Transverse colon (tissue), 4 donors: ENCODE data around the gene PHF21B. TPM values are rescaled to one million over a fixed set of nuclear protein-coding genes. Genes with fewer than 3 reads are reported as not detected.

ENCODE experiments used
- DNase-seq: peaks from one replicate; pipeline ENCODE4 v3.0.0-alpha.2; 2019
- H3K27ac ChIP-seq, 4 donors: fragments of 200-600 bp; sonication (generic); 2 replicates each; pipeline ENCODE4 v1.5.1; 2016 to 2018; ENCODE audit warnings: inconsistent platforms in 4 of 4
- H3K27me3 ChIP-seq: fragments of 200-600 bp; sonication (generic); 2 replicates; pipeline ENCODE4 v1.5.1; 2017; ENCODE audit warnings: inconsistent platforms
- H3K36me3 ChIP-seq, 4 donors: fragments of 200-600 bp; sonication (generic); 2 replicates each; pipeline ENCODE4 v1.5.1; 2017 to 2019; ENCODE audit warnings: inconsistent platforms in 4 of 4
- H3K4me1 ChIP-seq, 4 donors: fragments of 200-600 bp; sonication (generic); 2 replicates each; pipeline ENCODE4 v1.5.1; 2017 to 2020; ENCODE audit warnings: inconsistent platforms in 4 of 4
- H3K4me3 ChIP-seq, 4 donors: fragments of 200-600 bp; sonication (generic); 1 replicate in 1 of 4; 2 replicates in 3 of 4; pipeline versions ENCODE4 v1.5.1 to v1.6.1; 2017 to 2019; ENCODE audit warnings: inconsistent platforms in 4 of 4
- H3K9me3 ChIP-seq, 2 donors: fragments of 200-600 bp; sonication (generic); 2 replicates each; pipeline ENCODE4 v1.5.1; 2017 to 2019; ENCODE audit warnings: inconsistent platforms in 2 of 2
- CTCF ChIP-seq, 5 experiments: fragments of 200-600 bp in 3 of 5; fragments of 450-650 bp in 2 of 5; sonication (generic) in 3 of 5; IDR thresholded peaks; 1 replicate in 2 of 5; 2 replicates in 3 of 5; pipeline ENCODE4 v1.5.1; 2016 to 2017; ENCODE audit warnings: antibody characterized with exemption in 5 of 5, inconsistent platforms in 3 of 5, mild to moderate bottlenecking in 2 of 5, moderate library complexity in 1 of 5
- EP300 ChIP-seq: sonication (generic); formaldehyde crosslinking; IDR thresholded peaks from one replicate; pipeline ENCODE4 v1.6.1; 2017; ENCODE audit warnings: antibody characterized with exemption, low read depth
- POLR2A ChIP-seq: fragments of 450-650 bp; IDR thresholded peaks from one replicate; pipeline ENCODE4 v1.6.1; 2016; ENCODE audit warnings: antibody characterized with exemption, mild to moderate bottlenecking, moderate library complexity
- POLR2AphosphoS5 ChIP-seq, 3 donors: sonication (generic); formaldehyde crosslinking; IDR thresholded peaks; one replicate each; pipeline ENCODE4 v1.6.1; 2016; ENCODE audit warnings: antibody characterized with exemption in 3 of 3
- WGBS, 2 donors: methylation state at CpG; one replicate each; pipeline ENCODE4 v1.1.5; 2018; ENCODE audit warnings: low coverage in 1 of 2; 5-methylcytosine and 5-hydroxymethylcytosine counted together
- in situ Hi-C, 4 donors: fragments of 200-750 bp; cut with MboI; loops; one replicate each; pipeline versions ENCODE4 v1.15.0 to v1.15.1; 2017; ENCODE audit warnings: low sequenced_read_pairs in 3 of 4, low pct_ligation_motif_present in 1 of 4, low pct_unique_long_range_greater_than_20kb in 1 of 4
- intact Hi-C: fragments of 100-400 bp; cut with DNase I; formaldehyde crosslinking; loops from one replicate; pipeline ENCODE4 v1.15.1; 2023; ENCODE audit warnings: low total_unique reads
- total RNA-seq, 4 donors: library from RNA; depleted of rRNA; stranded (reverse); fragments of >200 nt; gene quantifications; one replicate each; pipeline ENCODE4 v1.1.0, GENCODE V29; 2016

The PHF21B gene
- total RNA-seq, 4 donors from 2014 or later = not detected

DNA sequence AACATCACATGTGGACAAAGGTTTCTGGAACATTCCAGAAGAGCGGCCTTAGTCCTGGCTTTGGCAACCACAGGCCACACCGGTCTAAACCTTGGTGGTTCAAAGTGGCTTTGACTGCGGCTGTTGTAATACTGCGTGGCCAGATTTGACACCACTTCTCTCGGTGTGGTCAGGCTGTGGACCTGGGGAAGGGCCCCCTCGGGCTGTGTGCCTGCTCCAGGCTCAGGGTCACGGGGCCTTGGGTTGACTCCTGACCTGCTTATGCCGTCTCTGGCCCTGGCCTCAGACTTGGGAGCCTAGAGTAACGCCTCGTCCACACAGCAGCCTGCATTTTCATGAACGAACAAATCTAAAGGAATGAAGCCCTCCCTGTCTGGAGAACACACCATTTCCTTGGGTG lies 118.0 kb downstream of the PHF21B start:
- no peaks in the 10 kb centered on the region for H3K9me3 ChIP-seq
- H3K4me3 ChIP-seq = no peak overlapping the region
- H3K27ac ChIP-seq = no peak overlapping the region
- in situ Hi-C loops (no loop called here), intact Hi-C loops (no loop called here)
- WGBS, 2 donors = 84% methylated on average over 11 of the region's 11 CpGs; no CpG with 5 or more reads in 1 of the 2 donors
- TF ChIP-seq EP300 (no peak), POLR2A (no peak), CTCF (IDR thresholded peaks at IDR 0.05) (no peak), POLR2AphosphoS5 (IDR thresholded peaks at IDR 0.05) (no peak)
- no peaks in the 10 kb centered on the region for H3K27me3 ChIP-seq
- H3K4me1 ChIP-seq = no peaks in the 10 kb centered on the region
- H3K36me3 ChIP-seq = no peaks in the 10 kb centered on the region
- no peak for DNase-seq

GRCh38 chr22:44891293-44891747 lies 118.5 kb downstream of the PHF21B start:
- Histone ChIP-seq H3K27ac (no peak overlapping the region), H3K27me3 (no peaks in the 10 kb centered on the region), H3K4me3 (no peak overlapping the region), H3K4me1 (no peaks in the 10 kb centered on the region), H3K36me3 (no peaks in the 10 kb centered on the region), H3K9me3 (no peaks in the 10 kb centered on the region)
- WGBS, 2 donors = 74% methylated on average over 11 of the region's 11 CpGs; no CpG with 5 or more reads in 1 of the 2 donors
- intact Hi-C loops = no loop called here
- no peak for TF ChIP-seq EP300
- no peak for TF ChIP-seq CTCF (IDR thresholded peaks at IDR 0.05)
- no peak for DNase-seq
- in situ Hi-C loops = no loop called here

- no peaks in the 10 kb centered on the region for H3K36me3 ChIP-seq
- H3K27me3 ChIP-seq = no peaks in the 10 kb centered on the region
- no peak overlapping the region for H3K27ac ChIP-seq
- no peaks in the 10 kb centered on the region for H3K4me1 ChIP-seq
- no peak overlapping the region for H3K4me3 ChIP-seq
- TF ChIP-seq EP300 (no peak), POLR2A (no peak), POLR2AphosphoS5 (IDR thresholded peaks at IDR 0.05) (no peak), CTCF (IDR thresholded peaks at IDR 0.05) (no peak)
- in situ Hi-C loops (no loop called here), intact Hi-C loops (no loop called here)
- 76 to 81% methylated on average over 3 to 20 of the region's 20 CpGs for WGBS, 2 donors
- H3K9me3 ChIP-seq = no peaks in the 10 kb centered on the region
- DNase-seq = no peak
Measured at GRCh38 chr22:44890416-44891292, 119.2 kb downstream of the PHF21B start.

- H3K27me3 ChIP-seq = no peaks in the 10 kb centered on the region
- 66 to 77% methylated on average over 3 to 14 of the region's 14 CpGs for WGBS, 2 donors
- H3K27ac ChIP-seq = no peak overlapping the region
- H3K4me3 ChIP-seq = no peak overlapping the region
- no peaks in the 10 kb centered on the region for H3K9me3 ChIP-seq
- H3K4me1 ChIP-seq = no peaks in the 10 kb centered on the region
- TF ChIP-seq POLR2A (no peak), CTCF (IDR thresholded peaks at IDR 0.05) (no peak), POLR2AphosphoS5 (IDR thresholded peaks at IDR 0.05) (no peak), EP300 (no peak)
- in situ Hi-C loops = no loop called here
- intact Hi-C loops = no loop called here
- no peaks in the 10 kb centered on the region for H3K36me3 ChIP-seq
- no peak for DNase-seq
Measured at GRCh38 chr22:44889255-44889878, 120.4 kb downstream of the PHF21B start.
